COR-L47 (cell line): Measurements from ENCODE around the gene ERMARD.
A peak's percentile ranks its signal among the peaks of the same experiment; 100 is the strongest.

Experiments
- DNase-seq: peaks from one replicate; lab custom pipeline; 2025; lab: John Stamatoyannopoulos, UW

ERMARD gene

DNA sequence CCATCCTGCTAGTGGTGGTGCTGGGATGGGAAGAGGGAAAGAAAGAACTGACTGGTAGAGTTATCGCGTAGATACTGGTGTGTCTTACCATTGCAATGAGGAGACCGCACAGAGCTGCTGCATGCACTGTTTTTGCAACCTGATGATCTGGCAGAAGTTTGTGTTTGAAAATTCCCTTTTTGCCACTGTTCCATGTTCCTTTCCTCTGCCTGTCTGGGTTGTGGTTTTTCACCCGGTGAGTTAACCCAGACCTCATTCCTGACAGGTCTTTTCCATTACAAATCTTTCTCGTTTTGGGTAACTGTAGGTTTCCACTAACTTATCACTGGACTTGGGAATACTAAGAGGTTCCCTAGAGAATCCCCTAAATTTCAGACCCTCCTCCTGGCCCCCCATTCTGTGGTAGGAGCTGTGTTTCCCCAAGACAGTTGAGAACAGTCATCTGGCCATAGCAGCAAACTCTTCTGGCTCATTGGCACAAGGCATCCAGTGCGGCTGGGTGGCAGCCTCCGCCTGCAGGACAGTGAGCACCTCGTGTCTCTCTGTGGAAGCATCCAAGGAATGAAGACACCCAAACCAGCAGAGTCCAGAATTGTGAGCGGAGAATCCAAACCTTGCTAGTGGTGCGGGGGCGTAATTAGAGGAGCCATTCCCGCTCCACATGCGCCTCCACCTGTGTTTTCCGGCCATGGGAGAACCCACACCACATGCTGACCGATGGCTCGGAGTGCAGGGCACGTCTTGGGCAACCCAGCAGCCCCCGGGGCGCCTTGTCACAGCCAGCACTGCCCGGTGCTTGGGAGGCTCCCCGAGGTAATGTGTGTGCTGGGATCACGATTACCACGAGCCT is 32.8 kb downstream of the ERMARD start:
- DNase-seq: no peak

DNA sequence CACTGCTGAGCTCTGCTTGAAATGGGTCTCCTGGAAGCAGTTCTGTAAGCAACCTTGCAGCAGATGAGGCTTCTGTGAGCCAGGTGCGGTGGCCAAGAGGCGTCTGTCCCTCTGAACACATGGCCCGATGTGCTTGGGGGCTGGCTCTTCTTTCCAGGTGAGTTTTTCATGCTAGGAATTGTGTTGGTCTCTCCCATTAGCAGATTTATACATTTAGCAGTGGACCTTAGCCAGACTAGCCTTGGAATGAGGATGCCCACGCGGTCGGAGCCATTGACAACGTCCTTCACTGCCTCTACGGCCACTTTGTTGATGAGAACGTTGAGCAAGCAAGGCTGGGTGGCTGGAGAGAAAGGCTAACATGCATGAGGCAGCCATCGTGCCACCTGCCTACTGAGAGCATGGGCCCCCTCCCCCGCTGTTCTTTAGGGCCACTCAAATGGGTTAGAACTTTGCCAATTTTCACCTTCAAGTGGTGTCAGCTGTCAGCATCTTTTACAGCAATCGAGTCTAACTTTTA is 33.5 kb downstream of the ERMARD start:
- no peak for DNase-seq

DNA sequence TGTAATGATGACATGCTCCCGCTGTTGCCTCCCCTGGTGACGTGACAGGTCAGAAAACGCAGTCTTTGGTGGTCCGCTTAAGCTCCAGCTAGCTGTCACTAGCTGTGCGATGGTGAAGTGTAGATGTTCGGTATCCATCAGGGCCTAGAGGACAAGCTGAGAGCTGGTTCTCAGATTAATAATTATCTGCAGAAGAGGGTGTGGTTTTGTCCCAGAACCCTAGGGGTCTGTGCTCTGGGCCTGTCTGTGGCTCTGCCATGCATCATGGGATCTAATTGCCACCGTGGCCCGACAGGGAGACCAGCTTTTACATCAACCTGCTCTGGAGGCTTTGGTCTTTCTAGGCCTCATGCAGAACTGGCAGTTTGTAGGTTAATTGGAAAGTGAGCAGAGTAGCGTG is 34.1 kb downstream of the ERMARD start:
- no peak for DNase-seq

DNA sequence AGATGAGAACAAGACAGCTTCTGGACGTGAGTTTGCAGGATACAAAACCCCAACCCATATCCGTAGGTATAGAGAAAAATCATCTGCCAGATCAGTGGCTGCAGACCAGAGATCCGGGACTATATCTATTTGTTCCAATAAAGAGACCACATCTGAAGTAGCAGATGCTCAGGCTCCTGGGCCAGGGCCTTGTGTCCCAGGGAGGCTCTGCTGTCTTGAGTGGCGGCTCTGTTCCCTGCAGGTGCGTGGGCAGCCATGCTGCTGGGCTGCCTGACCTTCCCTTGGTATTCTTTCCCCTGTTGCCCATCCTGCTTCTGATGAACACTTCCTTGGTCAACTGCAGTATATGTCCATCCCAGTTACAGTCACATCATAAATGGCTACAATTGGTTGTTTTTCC is 34.9 kb downstream of the ERMARD start:
- no peak for DNase-seq

DNA sequence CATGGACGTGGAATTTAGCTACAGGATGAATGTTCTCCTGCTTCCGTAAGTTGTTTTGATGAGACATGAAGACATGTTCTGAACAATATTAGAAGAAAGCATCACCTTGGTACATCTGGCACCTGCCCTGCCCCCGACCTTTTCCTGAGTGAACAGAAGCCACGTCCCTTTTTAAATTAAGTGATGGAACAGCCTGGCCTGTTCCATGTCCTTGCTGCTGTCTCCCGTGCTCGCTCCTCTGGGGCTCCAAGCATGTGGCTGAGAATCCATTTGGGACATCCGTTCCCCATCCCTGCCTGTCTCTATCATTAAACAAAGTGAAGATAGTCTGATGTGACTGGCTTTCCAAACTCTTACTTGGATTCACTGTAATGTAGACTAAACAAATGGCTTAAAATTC is 36.4 kb downstream of the ERMARD start:
- no peak for DNase-seq

DNA sequence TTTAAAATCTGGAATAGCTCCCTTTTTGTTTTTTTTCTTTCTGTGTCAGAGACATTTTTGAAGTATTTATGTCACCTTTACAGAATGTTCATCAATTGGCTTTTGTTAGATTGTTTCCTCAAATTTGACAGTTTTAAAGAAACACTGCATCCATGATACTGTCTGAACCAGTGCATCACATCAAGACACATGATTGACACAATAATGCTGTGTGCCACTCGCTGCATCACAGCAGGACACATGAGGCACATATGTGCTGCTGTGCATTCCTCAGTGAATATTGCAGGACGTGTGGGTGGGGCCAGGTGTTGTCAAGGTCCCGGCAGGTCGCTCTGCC is 37.4 kb downstream of the ERMARD start:
- no peak for DNase-seq

DNA sequence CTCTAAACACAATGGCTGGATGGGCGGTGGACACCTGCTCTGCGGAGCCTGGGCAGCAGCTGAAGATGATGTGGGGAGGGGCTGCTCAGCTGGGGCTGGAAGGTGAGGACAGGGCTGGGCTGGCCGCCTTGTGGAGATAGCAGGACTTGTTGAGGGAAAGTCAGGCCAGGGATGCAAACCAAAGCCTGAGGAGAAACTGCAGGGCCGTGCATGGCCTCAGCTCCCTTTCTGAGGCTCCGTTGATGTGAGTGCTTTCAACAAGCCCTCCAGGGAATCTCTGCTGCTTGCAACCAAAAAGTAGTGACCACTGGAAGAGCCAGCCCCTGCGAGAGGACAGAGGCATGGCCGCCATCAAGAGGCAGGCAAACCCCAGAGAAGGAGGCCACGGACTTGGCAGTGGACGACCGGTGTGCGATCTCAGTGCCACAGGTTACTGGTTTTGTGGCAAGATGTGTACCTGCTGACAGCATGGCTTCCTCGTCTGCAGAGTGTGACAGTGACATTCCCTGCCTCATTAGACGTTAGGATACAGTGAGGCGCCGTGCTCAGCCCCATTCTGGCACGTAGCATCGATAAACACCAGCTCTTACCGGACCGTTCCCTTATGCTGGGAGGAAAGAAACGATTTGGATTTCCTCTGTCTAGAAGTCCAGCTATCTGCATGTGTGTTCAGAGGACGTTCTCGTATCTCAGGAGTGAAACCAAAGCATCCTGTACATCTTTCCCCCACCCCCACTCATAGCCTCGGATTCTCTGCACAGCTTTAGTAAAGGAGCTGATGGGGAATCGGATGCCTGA is 37.9 kb downstream of the ERMARD start:
- no peak for DNase-seq

DNA sequence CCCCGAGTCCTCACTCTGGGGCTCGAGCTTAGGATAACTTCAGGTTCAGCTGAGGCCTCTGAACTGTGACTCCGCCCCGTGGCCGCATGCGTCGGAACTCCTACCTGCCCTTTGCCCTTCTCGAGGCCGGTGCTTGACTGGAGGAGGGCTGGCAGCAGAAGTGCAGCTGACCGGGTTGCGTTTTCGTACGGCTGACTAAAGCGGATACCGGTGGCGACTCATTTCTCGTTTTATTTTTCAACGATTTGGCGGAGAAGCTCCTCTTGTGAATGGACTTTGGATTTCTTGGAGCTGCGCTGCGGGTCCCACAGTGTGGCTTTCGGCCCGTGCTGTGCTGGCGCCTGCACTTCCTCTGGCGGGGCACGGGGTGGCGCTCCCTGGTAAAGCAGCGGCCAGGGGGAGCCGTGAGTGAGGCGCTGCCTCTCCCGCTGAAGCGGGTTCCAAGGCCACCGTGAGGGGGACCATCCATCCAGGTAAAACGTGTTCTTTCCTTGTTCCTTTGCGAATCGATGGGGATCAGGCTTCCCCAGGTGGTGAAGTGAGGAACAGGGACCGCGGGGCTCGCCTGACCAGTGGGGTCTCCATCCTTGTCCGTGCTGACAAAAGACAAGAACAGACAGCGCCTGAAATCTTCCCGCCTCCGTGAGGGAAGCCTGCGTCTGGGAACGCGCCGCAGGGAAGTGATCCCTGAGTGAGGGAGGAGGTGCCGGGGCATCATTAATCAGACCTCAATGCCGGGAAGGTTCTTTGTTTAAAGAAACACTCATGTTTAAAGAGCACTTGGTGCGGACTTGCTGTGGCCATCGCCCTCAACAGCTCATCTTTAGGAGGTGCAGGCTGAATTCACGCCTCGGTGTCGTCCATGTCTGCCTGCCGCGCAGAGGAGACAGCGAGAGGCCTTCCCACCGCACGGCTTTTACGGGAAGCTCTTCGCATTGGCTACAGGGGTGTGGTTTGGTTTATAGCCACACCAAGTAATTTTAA is 38.8 kb downstream of the ERMARD start:
- DNase-seq: peak; percentile 65

DNA sequence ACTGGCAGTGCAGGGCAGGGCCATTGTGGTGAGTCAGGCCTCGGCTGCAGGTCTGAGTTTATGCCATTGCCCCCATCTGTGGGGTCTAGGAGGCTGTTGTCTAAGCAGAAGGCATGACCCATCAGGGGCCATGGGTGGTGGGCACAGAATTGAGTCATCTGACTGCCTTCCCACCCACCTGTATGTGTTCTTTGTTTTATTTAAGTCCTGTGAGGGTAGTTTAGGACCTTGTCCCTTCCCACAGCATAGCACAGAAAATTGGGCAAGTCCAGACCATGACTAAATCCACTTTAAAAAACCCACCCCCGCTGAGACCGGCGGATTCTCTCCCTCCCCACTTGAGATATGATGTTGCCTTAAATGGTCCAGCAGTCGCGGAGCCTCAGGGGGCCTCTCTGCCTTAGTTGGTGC is 40.3 kb downstream of the ERMARD start:
- no peak for DNase-seq

DNA sequence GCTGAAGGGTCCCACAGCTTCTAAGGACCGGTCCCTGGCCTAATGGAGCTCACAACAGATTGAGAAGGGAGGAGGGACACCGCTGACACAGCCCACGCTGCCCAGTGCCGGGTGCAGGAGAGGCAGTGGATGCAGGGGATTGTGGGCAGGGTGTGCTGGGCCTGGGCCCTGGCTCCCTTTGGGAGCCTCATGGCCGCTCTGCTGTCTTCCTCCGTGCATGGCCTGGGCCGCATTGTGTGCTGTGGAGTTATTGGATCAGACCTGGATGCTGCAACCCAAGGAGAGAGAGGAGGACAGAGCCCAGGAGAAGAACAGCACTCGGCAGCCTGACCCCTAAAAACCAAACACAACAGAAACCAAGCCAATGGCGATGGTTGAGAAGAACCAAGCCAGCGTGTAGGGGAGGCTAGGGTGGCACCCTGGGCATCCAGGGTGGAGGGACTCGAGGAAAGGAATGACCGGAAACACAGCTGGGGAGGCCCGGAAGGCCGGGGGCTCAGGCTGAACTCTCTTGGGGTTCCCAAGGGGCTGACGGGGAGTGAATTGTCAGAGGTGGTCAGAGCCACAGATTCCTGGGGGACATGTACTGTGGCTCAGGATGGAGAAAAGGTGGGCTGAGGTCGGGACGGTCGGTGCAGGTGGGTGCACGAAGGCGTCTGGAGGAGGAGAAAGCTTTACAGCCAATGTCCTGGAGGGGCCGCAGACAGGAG is 41.0 kb downstream of the ERMARD start:
- no peak for DNase-seq

DNA sequence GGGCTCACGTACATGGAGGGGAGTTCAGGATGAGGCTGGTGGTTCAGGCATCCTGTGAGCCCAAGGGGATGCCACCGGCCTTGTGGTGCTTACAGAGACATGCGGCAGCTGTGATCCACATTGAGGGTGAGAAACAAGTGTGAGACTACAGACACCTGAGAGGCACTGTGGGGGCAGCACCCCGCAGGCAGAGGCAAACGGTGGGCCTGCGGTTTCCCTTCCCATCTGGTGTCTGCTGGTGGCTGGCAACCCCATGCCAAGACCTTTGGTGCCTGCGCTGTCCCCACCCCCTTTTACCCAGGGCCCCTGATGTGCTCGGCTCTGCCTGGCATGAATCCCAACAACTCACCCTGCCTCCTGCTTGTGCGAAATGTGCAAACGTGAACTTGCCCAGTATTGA is 42.0 kb downstream of the ERMARD start:
- no peak for DNase-seq

DNA sequence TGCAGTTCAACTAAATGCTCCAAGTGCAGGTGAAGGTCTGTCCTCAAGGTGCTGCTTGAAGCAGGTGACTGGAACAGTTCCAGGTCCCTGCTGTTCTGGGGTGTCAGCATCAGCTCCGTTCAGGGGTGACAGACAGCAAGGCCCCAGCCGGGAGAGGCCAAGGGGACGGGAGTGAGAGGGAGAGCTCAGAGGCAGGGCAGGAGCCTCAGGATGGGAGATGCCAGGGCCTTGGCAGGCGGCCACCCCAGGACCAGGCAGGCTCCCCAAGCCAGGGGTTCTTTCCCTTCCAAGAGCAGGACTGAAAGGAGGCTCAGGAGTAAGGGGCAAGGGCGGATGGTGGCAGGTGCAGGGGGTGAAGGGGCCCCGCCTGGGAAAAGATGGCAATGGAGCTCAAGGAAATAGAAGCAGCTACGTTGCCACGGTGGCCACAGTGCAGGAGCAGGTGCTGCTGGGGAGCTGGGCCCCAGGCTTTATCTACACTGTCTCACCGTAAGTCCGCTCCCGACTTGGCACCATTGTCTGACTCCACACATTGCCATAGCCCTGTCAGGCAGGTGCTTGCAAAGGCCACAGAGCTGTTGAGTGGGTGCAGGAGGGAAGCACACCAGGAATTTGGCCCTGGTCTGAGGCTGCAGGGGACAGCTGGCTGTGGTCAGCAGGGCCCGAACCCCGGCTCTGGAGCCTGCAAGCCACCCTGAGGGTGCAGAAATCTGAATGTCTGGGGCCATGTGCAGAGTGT is 43.1 kb downstream of the ERMARD start:
- DNase-seq: peak; percentile 17

DNA sequence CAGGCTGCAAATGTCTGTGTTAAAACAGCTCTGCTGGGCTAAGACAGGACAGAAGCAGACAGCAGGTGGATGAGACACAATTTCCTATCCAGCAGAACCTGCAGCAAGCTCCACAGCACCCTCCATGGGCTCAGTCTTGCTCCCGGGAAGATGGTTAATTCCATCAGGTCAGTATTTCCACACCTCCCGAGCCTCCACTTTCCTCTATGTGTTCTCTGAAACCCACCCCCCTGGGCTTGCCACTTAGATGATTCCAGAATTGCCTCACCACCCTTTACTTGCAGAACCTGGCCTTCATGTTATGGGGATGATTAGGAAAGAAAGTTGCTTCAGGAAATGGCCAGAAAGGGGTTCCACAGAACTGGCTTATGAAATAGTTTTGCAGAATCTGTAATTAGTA is 43.8 kb downstream of the ERMARD start:
- DNase-seq: no peak

DNA sequence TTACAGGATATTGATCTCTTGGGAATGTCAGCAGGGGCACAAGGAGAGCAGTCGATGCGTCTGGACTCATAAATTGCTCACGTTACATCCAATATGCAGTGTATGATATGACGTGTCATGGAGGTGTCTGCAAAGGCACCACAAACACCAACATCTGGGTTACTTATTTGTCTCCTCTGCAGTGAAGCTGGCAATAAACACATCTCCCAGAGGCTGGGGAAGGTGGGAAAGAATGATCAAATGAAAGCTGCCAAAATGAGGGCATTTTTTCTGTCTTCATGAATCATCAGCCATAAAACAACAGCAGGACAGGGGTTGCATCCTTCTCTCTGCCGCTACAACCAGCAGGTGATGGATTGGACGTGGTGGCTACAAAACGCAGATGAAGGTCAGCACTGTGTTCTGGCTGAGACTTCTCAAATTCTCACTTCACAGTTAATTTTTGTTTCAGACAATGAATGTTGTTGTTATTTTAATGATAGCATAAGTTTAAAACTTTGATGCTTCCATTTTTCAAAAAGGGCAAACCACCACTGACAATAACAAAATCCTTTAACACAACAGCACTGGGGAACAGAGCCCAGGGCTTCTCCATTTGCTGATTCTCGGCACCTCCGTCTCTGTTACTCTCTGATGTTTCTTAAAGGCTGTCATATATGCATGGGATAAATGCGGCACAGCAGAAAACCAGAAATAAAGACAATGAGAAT is 47.5 kb downstream of the ERMARD start:
- DNase-seq: no peak

DNA sequence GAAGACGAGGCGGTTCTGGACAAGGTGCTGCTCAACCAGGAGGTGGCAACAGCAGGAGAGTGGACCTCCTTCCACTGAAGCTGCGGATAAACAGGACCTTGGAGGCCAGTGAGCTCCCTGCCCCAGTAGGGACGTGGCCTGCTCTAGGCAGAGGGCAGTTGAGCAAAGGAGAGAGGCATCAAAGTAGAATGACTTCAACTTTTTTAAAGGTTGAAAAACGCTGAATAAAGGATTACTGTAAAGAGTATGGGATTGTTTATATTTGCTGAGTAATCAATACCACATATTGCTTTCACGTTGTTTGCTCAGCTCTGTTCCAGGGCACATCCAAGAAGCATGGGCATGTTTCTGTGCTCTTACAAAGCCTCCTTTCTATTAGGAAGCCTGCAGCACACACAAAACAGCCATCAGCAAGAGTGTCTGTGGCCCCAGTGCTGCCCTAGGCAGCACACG is 48.1 kb downstream of the ERMARD start:
- DNase-seq: no peak

DNA sequence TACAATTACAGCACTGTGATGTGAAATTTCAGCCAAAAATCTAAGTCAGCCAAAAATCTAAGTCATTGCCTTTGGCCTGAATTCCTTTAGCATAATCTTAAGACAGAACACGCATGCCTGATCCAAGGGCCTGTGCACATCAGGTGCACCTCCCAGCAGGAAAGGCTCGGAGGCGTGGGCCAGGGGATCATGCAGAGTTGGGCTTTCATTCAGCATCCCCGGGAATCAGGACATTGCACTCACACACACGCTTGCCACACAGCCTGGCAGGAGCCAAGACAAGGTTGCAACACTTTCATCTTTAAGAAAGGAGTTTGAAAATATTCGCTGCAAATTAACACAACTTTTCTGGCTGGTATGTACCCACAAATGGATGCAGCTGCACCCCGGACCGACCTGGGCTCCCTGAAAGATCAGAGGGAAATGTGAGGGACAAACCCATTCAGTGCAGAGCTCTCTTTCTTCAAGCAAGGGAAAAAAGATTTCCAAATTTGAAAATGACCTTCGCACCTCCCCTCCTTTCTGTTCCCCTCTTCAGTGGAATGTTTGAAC is 48.8 kb downstream of the ERMARD start:
- DNase-seq: no peak

DNA sequence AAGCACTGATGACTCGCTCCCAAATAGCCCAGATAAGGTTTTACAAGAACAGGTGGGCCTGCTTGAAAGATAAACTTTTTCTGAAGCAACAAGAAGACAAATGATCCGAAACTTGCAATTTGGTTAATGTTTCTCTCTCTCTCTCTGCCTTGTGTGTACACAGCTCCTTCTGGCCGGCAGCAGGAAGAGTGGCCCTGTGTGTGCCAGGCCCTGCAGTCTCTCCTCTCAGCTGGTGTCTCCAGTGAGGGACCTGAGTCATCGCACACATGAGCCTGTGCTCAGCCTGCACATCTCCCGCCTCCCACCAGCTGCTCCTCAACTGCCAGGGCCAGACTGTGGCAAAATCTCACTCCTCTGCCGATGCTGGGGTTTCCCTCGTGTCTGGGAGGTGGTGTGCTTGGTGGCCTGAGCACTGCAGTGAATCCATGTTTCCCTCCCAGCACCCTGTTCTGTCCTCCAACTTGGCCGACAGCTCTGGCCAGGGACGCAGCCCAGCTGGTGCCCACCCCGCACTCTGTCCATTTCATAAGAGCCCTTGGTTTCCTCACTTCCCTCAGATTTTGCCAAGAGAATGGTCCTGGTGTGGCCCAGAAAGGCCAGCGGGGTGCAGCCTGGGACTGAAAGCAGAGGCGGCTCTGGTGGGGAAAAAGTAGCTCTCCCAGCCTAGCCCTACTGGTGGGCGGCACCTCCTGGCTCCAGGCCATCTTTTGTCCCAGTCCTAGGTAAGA is 49.4 kb downstream of the ERMARD start:
- DNase-seq: peak; percentile 40

DNA sequence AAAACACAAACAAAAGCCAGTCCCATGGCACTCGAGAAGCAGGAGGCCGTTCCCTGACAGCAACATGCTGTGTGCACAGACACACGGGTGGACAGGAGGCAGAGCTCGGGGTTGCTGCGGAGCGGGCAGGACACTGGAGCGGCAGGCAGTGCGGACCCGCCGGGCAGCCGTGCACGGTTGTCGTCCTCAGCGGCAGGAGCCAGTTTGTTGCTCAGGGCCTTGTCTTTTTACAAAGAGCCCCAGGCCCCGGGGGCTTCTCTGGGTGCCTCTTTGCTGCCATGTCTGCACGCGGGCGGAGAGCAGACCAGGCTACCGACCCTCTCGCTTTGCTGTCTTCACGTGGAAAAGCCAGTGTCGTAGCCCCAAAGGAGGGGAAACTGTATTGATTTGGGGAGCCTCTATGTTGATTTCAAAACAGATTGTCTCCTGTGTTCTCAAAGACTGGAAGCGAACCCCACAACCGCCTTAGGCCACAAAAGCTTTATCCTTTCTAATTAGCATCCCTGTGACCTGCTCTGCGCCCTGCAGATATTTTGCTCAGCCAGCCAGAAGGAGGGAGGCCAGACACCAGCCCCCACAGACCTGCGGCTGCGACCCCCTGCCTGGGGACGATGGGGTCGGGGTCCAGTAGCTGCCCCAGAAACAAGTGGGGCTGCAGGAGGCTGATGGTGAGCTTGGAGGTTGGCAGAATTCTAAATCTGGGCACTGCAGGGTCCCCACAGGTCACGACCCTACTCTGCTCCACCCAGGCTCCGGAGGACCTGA is 50.2 kb downstream of the ERMARD start:
- no peak for DNase-seq
